ENCODE data around the gene BST1.

DNA sequence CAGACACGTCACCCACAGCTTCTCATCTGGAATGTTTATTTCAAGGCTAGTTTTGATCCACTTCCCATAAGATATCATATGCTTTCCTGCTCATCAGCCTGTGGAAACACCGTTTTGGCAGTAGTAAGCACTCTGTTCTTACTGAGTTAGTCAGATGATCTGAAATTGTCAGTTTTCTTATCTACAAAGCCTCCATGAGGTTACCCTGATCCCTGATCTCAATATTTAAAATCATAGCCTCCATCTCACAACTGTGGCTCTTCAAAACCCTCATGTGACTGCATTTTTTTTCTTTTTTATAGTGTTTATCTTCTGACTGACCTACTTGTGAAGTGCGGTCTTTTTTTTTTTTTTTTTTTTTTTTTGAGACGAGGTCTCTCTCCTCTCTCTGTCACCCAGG lies 22.7 kb downstream of the BST1 start:
- TF ChIP-seq, protein P1, sequence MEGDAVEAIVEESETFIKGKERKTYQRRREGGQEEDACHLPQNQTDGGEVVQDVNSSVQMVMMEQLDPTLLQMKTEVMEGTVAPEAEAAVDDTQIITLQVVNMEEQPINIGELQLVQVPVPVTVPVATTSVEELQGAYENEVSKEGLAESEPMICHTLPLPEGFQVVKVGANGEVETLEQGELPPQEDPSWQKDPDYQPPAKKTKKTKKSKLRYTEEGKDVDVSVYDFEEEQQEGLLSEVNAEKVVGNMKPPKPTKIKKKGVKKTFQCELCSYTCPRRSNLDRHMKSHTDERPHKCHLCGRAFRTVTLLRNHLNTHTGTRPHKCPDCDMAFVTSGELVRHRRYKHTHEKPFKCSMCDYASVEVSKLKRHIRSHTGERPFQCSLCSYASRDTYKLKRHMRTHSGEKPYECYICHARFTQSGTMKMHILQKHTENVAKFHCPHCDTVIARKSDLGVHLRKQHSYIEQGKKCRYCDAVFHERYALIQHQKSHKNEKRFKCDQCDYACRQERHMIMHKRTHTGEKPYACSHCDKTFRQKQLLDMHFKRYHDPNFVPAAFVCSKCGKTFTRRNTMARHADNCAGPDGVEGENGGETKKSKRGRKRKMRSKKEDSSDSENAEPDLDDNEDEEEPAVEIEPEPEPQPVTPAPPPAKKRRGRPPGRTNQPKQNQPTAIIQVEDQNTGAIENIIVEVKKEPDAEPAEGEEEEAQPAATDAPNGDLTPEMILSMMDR (IDR thresholded peaks at IDR 0.05 in 8 of 11, conservative IDR thresholded peaks at IDR 0.05 in 3 of 11), result no peak
- TF ChIP-seq POLR2A (IDR thresholded peaks at IDR 0.05), result no peak
- no peak for TF ChIP-seq POLR2AphosphoS5 (IDR thresholded peaks at IDR 0.05)

All from spleen (tissue), 7 donors.